ENCODE measurements around the gene TMEM87B.

Gene TMEM87B

DNA sequence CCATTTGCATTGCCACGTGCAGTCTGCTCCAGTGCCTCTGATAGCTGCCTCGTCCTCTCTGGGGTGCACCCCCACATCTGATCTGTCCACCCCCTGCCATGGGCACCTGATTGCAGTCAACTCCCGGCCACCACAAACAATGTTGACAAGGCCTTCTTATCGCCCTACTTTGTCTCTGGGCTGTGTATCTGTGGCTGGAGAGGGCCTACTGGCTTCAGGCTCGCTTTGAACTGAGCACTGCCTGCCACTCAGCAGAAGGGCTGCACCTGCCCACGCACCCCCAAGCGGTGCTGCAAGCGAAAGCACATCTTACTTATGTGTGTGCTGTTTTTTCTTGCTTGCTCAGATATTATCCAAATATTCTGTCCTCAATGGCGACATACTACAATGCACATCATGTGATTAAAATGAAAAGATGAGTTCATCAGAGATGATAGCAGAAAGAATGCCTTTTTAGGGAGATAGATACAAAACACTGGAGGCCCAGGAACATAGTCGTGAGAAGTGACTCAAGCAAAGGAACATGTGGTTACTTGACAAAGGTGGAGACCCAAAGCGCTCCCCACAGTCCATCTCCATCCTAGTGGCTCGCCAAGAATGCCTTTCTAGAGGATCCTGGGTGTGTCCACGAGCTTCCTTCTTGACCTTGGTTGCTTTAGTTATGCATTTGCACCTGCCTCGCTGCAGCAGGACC lies 111.9 kb downstream of the TMEM87B start:
- DNase-seq (ENCODE audit: low spot score): no peak

DNA sequence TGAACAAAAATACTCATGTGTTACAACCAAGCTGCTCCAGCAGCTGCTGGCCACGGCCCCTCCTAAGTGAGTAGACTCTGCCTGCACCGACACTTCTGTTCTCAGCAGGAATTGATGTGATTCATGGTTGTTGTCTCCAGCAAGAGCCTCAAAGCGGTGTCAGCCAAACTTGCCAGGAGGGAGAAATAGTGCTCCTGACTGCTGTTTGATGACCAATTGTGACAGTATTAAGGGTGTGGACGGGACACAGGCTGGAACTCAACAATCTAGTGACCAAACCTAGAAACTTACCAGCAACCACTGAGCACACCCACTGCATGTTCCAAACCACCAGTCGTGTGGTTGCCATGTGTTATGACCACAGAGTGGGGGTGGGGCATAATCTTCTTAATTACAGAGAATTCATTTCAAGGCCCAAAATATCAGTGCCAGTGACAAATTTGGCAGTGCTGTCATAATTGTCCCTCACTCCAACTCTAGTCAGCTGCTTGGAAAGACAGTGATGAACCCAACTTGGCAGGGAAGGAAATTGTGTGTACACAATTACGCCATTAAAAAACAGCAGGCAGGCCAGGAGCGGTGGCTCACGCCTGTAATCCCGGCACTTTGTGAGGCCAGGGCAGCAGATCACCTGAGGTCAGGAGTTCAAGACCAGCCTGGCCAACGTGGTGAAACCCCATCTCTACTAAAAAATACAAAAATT lies 113.5 kb downstream of the TMEM87B start:
- DNase-seq (ENCODE audit: low spot score): no peak
